ENCODE measurements around the gene BOK. TPM values are rescaled to one million over a fixed set of nuclear protein-coding genes. Genes with fewer than 3 reads are reported as not detected.

Gene BOK
- total RNA-seq, 1 donor from 2014 or later, result 64.9 TPM

- H2AFZ ChIP-seq (ENCODE audit: low read depth, low read length), result no peak overlapping the region
- no peaks in the 10 kb centered on the region for H3K4me1 ChIP-seq (ENCODE audit: insufficient read depth, low read length)
- Mint-ChIP-seq H3K27me3 (ENCODE audit: low read depth, unreplicated experiment) (no peaks in the 10 kb centered on the region), H3K9me3 (ENCODE audit: unreplicated experiment) (no peaks in the 10 kb centered on the region), H3K27ac (ENCODE audit: unreplicated experiment) (no peak overlapping the region), H3K4me3 (ENCODE audit: unreplicated experiment) (no peak overlapping the region), H3K36me3 (ENCODE audit: low read depth, unreplicated experiment) (peaks cover 21% of the 10 kb centered on the region), H3K4me1 (ENCODE audit: low read depth, unreplicated experiment) (no peaks in the 10 kb centered on the region)
- no peak overlapping the region for H3K4me2 ChIP-seq (ENCODE audit: low read length)
- H3K27me3 ChIP-seq (ENCODE audit: insufficient read depth, low read length), result no peaks in the 10 kb centered on the region
- peaks cover 19% of the 10 kb centered on the region for H4K20me1 ChIP-seq (ENCODE audit: insufficient read depth, low read length)
- H3K9me3 ChIP-seq (ENCODE audit: insufficient read depth, low read depth, low read length), result no peaks in the 10 kb centered on the region
- no peak overlapping the region for H3K27ac ChIP-seq (ENCODE audit: low read depth, low read length)
- no peak for TF ChIP-seq CTCF (IDR thresholded peaks at IDR 0.05; ENCODE audit: insufficient read depth, low read depth, low read length)
- no peak for TF ChIP-seq EZH2 (IDR thresholded peaks at IDR 0.05; ENCODE audit: insufficient read depth, low read length)
- FAIRE-seq (no peak), DNase-seq (ENCODE audit: low read depth) (no peak)
- no peaks in the 10 kb centered on the region for H3K79me2 ChIP-seq (ENCODE audit: insufficient read depth, low read length)
- H3K4me3 ChIP-seq (ENCODE audit: insufficient read depth, low read depth, low read length), result no peak overlapping the region
- H3K9ac ChIP-seq (ENCODE audit: low read length), result no peak overlapping the region
- H3K36me3 ChIP-seq (ENCODE audit: insufficient read depth, low read length), result peaks cover 10% of the 10 kb centered on the region
Observed at GRCh38 chr2:241598487-241598886, 39.9 kb downstream of the BOK start.

GRCh38 chr2:241599615-241600014, 41.1 kb downstream of the BOK start:
- H3K9me3 ChIP-seq (ENCODE audit: insufficient read depth, low read depth, low read length), result no peaks in the 10 kb centered on the region
- H3K4me1 ChIP-seq (ENCODE audit: insufficient read depth, low read length), result no peaks in the 10 kb centered on the region
- H3K9ac ChIP-seq (ENCODE audit: low read length), result no peak overlapping the region
- Mint-ChIP-seq H3K27me3 (ENCODE audit: low read depth, unreplicated experiment) (no peaks in the 10 kb centered on the region), H3K4me3 (ENCODE audit: unreplicated experiment) (no peak overlapping the region), H3K9me3 (ENCODE audit: unreplicated experiment) (no peaks in the 10 kb centered on the region), H3K27ac (ENCODE audit: unreplicated experiment) (no peak overlapping the region), H3K36me3 (ENCODE audit: low read depth, unreplicated experiment) (peaks cover 25% of the 10 kb centered on the region), H3K4me1 (ENCODE audit: low read depth, unreplicated experiment) (no peaks in the 10 kb centered on the region)
- peaks cover 8% of the 10 kb centered on the region for H3K36me3 ChIP-seq (ENCODE audit: insufficient read depth, low read length)
- no peak overlapping the region for H3K4me2 ChIP-seq (ENCODE audit: low read length)
- peaks cover 13% of the 10 kb centered on the region for H4K20me1 ChIP-seq (ENCODE audit: insufficient read depth, low read length)
- TF ChIP-seq EZH2 (IDR thresholded peaks at IDR 0.05; ENCODE audit: insufficient read depth, low read length) (no peak), CTCF (IDR thresholded peaks at IDR 0.05; ENCODE audit: insufficient read depth, low read depth, low read length) (no peak)
- H3K27me3 ChIP-seq (ENCODE audit: insufficient read depth, low read length), result no peaks in the 10 kb centered on the region
- DNase-seq (ENCODE audit: low read depth) (no peak), FAIRE-seq (no peak)
- no peak overlapping the region for H3K4me3 ChIP-seq (ENCODE audit: insufficient read depth, low read depth, low read length)
- H2AFZ ChIP-seq (ENCODE audit: low read depth, low read length), result no peak overlapping the region
- no peak overlapping the region for H3K27ac ChIP-seq (ENCODE audit: low read depth, low read length)
- H3K79me2 ChIP-seq (ENCODE audit: insufficient read depth, low read length), result no peaks in the 10 kb centered on the region

- DNase-seq (ENCODE audit: low read depth), result no peak
- FAIRE-seq, result no peak
- Mint-ChIP-seq H3K27ac (ENCODE audit: unreplicated experiment) (no peak overlapping the region), H3K27me3 (ENCODE audit: low read depth, unreplicated experiment) (no peaks in the 10 kb centered on the region), H3K4me1 (ENCODE audit: low read depth, unreplicated experiment) (no peaks in the 10 kb centered on the region), H3K9me3 (ENCODE audit: unreplicated experiment) (no peaks in the 10 kb centered on the region), H3K36me3 (ENCODE audit: low read depth, unreplicated experiment) (peaks cover 28% of the 10 kb centered on the region), H3K4me3 (ENCODE audit: unreplicated experiment) (no peak overlapping the region)
- Histone ChIP-seq H3K4me3 (ENCODE audit: insufficient read depth, low read depth, low read length) (no peak overlapping the region), H3K4me1 (ENCODE audit: insufficient read depth, low read length) (no peaks in the 10 kb centered on the region), H2AFZ (ENCODE audit: low read depth, low read length) (no peak overlapping the region), H3K9me3 (ENCODE audit: insufficient read depth, low read depth, low read length) (no peaks in the 10 kb centered on the region), H3K4me2 (ENCODE audit: low read length) (no peak overlapping the region), H3K36me3 (ENCODE audit: insufficient read depth, low read length) (peaks cover 11% of the 10 kb centered on the region), H3K9ac (ENCODE audit: low read length) (no peak overlapping the region), H3K79me2 (ENCODE audit: insufficient read depth, low read length) (peaks cover 1% of the 10 kb centered on the region), H3K27me3 (ENCODE audit: insufficient read depth, low read length) (no peaks in the 10 kb centered on the region), H3K27ac (ENCODE audit: low read depth, low read length) (no peak overlapping the region), H4K20me1 (ENCODE audit: insufficient read depth, low read length) (peaks cover 7% of the 10 kb centered on the region)
- no peak for TF ChIP-seq CTCF (IDR thresholded peaks at IDR 0.05; ENCODE audit: insufficient read depth, low read depth, low read length)
- TF ChIP-seq EZH2 (IDR thresholded peaks at IDR 0.05; ENCODE audit: insufficient read depth, low read length), result no peak
Observed at GRCh38 chr2:241601841-241602240, 43.3 kb downstream of the BOK start.

Data from astrocyte (in vitro differentiated cells and primary cell).